Activated CD4-positive, alpha-beta T cell treated with anti-CD3 and anti-CD28 coated beads for 36 hours (primary cell): ENCODE results near the gene TARS3. TPM values are rescaled to one million over a fixed set of nuclear protein-coding genes. Genes with fewer than 3 reads are reported as not detected.
"Not testable (repeated sequence)": the region's sequence is repeated elsewhere in the genome, so short reads cannot be mapped to it uniquely, and the experiment has no call there.

Experiments
- ATAC-seq: fragments of 200-7000 bp; cut with Tn5 transposase; one replicate; pipeline ENCODE4 v1.10.0; 2021; ENCODE audit warnings: mild to moderate bottlenecking, moderate library complexity
- CTCF ChIA-PET: fragments of 350-600 bp; sonication (Branson Sonifier 250); formaldehyde crosslinking; loops from one replicate; lab custom pipeline; 2021; ENCODE audit warnings: antibody characterized with exemption; lab: Charles Lee
- POLR2A ChIA-PET: fragments of 350-600 bp; sonication (Branson Sonifier 250); formaldehyde crosslinking; loops from one replicate; lab custom pipeline; 2021; ENCODE audit warnings: antibody characterized with exemption, inconsistent platforms; lab: Charles Lee
- DNase-seq: peaks from one replicate; pipeline ENCODE4 v3.0.0-alpha.2; 2020
- H3K27ac Mint-ChIP-seq: one replicate; pipeline ENCODE4 v1.8.0; 2021; ENCODE audit warnings: mixed read lengths
- H3K27me3 Mint-ChIP-seq: one replicate; pipeline ENCODE4 v1.8.0; 2021; ENCODE audit warnings: mixed read lengths
- H3K36me3 Mint-ChIP-seq: one replicate; pipeline ENCODE4 v1.8.0; 2021; ENCODE audit warnings: low read depth, mixed read lengths
- H3K4me1 Mint-ChIP-seq: one replicate; pipeline ENCODE4 v1.8.0; 2021; ENCODE audit warnings: mixed read lengths
- H3K4me3 Mint-ChIP-seq: one replicate; pipeline ENCODE4 v1.8.0; 2021; ENCODE audit warnings: mild to moderate bottlenecking, moderate library complexity, mixed read lengths
- H3K9me3 Mint-ChIP-seq: one replicate; pipeline ENCODE4 v1.8.0; 2021; ENCODE audit warnings: low read depth, mixed read lengths
- intact Hi-C, 2 experiments: fragments of 100-400 bp; cut with DNase I in 1 of 2; cut with micrococcal nuclease in 1 of 2; formaldehyde crosslinking; loops; one replicate each; pipeline versions ENCODE4 v1.14.2 to v1.15.1; 2022 to 2024; cut with DNase I, micrococcal nuclease
- total RNA-seq, 2 experiments: library from RNA; stranded (reverse); gene quantifications; one replicate each; pipeline ENCODE4 v1.2.3, GENCODE V29; 2021

The TARS3 gene
- 10 to 100 TPM in 1 of 2 experiments, 1 to 10 TPM in 1; 9.3 to 10.3 TPM for total RNA-seq

- ChIA-PET POLR2A (interaction anchor here (0.6 to 1.8 kb wide), 2 partner anchors 22 to 74 kb away, joined by 3 to 8 read pairs; no protein-coding TSS in a partner anchor), CTCF (no interaction called here)
- no peaks in the 10 kb centered on the region for H3K27me3 Mint-ChIP-seq
- H3K4me3 Mint-ChIP-seq: peak within 1 kb of the TSS; percentile 78
- ATAC-seq (peak; percentile 93), DNase-seq (peak; percentile 98)
- intact Hi-C loops: loop anchor here (1.0 to 10.0 kb wide), 10 partner anchors 17 to 1122 kb away; partner anchors contain the start of genes SNRPA1 (in 2 of the 2), TM2D3 (in 2 of the 2), ASB7 (in 1 of the 2) and LINS1 (in 1 of the 2)
- peaks cover 17% of the 10 kb centered on the region for H3K4me1 Mint-ChIP-seq
- peaks cover 2% of the 10 kb centered on the region for H3K9me3 Mint-ChIP-seq
- peaks cover 25% of the 10 kb centered on the region for H3K36me3 Mint-ChIP-seq
- peak within 1 kb of the TSS; percentile 86 for H3K27ac Mint-ChIP-seq
Observed at GRCh38 chr15:101723874-101724674, at the start of gene TARS3. Gene TARS3, minus strand, starts transcription at chr15:101724473. Its CDS starts 86 bp downstream, at chr15:101724387.

GRCh38 chr15:101773496-101774100, 49.3 kb upstream of the TARS3 start:
- Mint-ChIP-seq H3K27ac (no peak overlapping the region), H3K36me3 (no peaks in the 10 kb centered on the region), H3K9me3 (no peaks in the 10 kb centered on the region), H3K27me3 (no peaks in the 10 kb centered on the region), H3K4me3 (no peak overlapping the region), H3K4me1 (no peaks in the 10 kb centered on the region)
- ChIA-PET POLR2A (no interaction called here), CTCF (no interaction called here)
- intact Hi-C loops: no loop called here
- no peak for ATAC-seq
- peak; percentile 42 for DNase-seq

GRCh38 chr15:101772921-101773320, 48.6 kb upstream of the TARS3 start:
- ChIA-PET POLR2A (no interaction called here), CTCF (no interaction called here)
- DNase-seq (no peak), ATAC-seq (no peak)
- intact Hi-C loops: no loop called here
- Mint-ChIP-seq H3K4me3 (no peak overlapping the region), H3K36me3 (no peaks in the 10 kb centered on the region), H3K9me3 (no peaks in the 10 kb centered on the region), H3K27me3 (no peaks in the 10 kb centered on the region), H3K4me1 (no peaks in the 10 kb centered on the region), H3K27ac (no peak overlapping the region)

GRCh38 chr15:101767083-101767640, 42.9 kb upstream of the TARS3 start:
- ATAC-seq, DNase-seq, H3K36me3 Mint-ChIP-seq, H3K4me1 Mint-ChIP-seq, H3K9me3 Mint-ChIP-seq, H3K27ac Mint-ChIP-seq, H3K27me3 Mint-ChIP-seq, H3K4me3 Mint-ChIP-seq, intact Hi-C loops, POLR2A ChIA-PET, CTCF ChIA-PET: not testable (repeated sequence)

GRCh38 chr15:101765772-101766456, 41.6 kb upstream of the TARS3 start:
- Mint-ChIP-seq H3K27ac (no peak overlapping the region), H3K27me3 (no peaks in the 10 kb centered on the region), H3K36me3 (no peaks in the 10 kb centered on the region), H3K4me3 (no peak overlapping the region), H3K4me1 (no peaks in the 10 kb centered on the region), H3K9me3 (no peaks in the 10 kb centered on the region)
- ChIA-PET CTCF (interaction anchor here (1.1 kb wide), 1 partner anchor 1968 kb away, joined by 3 read pairs; no protein-coding TSS in a partner anchor), POLR2A (no interaction called here)
- intact Hi-C loops: no loop called here
- no peak for DNase-seq
- no peak for ATAC-seq

- H3K4me3 Mint-ChIP-seq, H3K4me1 Mint-ChIP-seq, H3K36me3 Mint-ChIP-seq, H3K27me3 Mint-ChIP-seq, DNase-seq, CTCF ChIA-PET, intact Hi-C loops, H3K27ac Mint-ChIP-seq, H3K9me3 Mint-ChIP-seq, POLR2A ChIA-PET, ATAC-seq: not testable (repeated sequence)
Observed at GRCh38 chr15:101765340-101765671, 41.0 kb upstream of the TARS3 start.

- intact Hi-C loops, ATAC-seq, H3K27me3 Mint-ChIP-seq, H3K4me3 Mint-ChIP-seq, H3K4me1 Mint-ChIP-seq, H3K9me3 Mint-ChIP-seq, H3K36me3 Mint-ChIP-seq, POLR2A ChIA-PET, CTCF ChIA-PET, H3K27ac Mint-ChIP-seq, DNase-seq: not testable (repeated sequence)
Observed at GRCh38 chr15:101764669-101765339, 40.5 kb upstream of the TARS3 start.

GRCh38 chr15:101746716-101747082, 22.4 kb upstream of the TARS3 start:
- H3K27ac Mint-ChIP-seq: peak overlapping the region; percentile 58

GRCh38 chr15:101734837-101735236, 10.6 kb upstream of the TARS3 start:
- POLR2A ChIA-PET, H3K4me3 Mint-ChIP-seq, H3K27me3 Mint-ChIP-seq, ATAC-seq, H3K27ac Mint-ChIP-seq, H3K9me3 Mint-ChIP-seq, intact Hi-C loops, DNase-seq, H3K36me3 Mint-ChIP-seq, H3K4me1 Mint-ChIP-seq: not testable (repeated sequence)
- CTCF ChIA-PET: interaction anchor here (0.8 kb wide), 1 partner anchor 12 kb away, joined by 3 read pairs; no protein-coding TSS in a partner anchor

More at GRCh38 chr15:101746716-101747082, 22.4 kb upstream of the TARS3 start:
- POLR2A ChIA-PET: interaction anchor here (0.7 to 0.8 kb wide), 3 partner anchors 21 to 541 kb away, joined by 3 read pairs; no protein-coding TSS in a partner anchor
- H3K4me1 Mint-ChIP-seq: peaks cover 16% of the 10 kb centered on the region
- H3K36me3 Mint-ChIP-seq, DNase-seq, H3K9me3 Mint-ChIP-seq, CTCF ChIA-PET, H3K27me3 Mint-ChIP-seq: not testable (repeated sequence)
- peak; percentile 16 for ATAC-seq
- peak overlapping the region; percentile 73 for H3K4me3 Mint-ChIP-seq
- intact Hi-C loops: loop anchor here in 1 of 2 experiments (1.0 to 2.0 kb wide), 2 partner anchors 22 to 94 kb away; partner anchors contain the start of genes TARS3 and TM2D3

GRCh38 chr15:101733545-101733944, 9.3 kb upstream of the TARS3 start:
- POLR2A ChIA-PET: no interaction called here
- Mint-ChIP-seq H3K27me3 (no peaks in the 10 kb centered on the region), H3K4me3 (no peak overlapping the region), H3K4me1 (no peaks in the 10 kb centered on the region), H3K36me3 (no peaks in the 10 kb centered on the region), H3K9me3 (no peaks in the 10 kb centered on the region), H3K27ac (no peak overlapping the region)
- intact Hi-C loops: no loop called here
- CTCF ChIA-PET: no interaction called here
- DNase-seq (no peak), ATAC-seq (no peak)

- Mint-ChIP-seq H3K27me3 (no peaks in the 10 kb centered on the region), H3K4me3 (no peak overlapping the region), H3K4me1 (no peaks in the 10 kb centered on the region), H3K36me3 (no peaks in the 10 kb centered on the region), H3K27ac (no peak overlapping the region), H3K9me3 (no peaks in the 10 kb centered on the region)
- intact Hi-C loops: no loop called here
- ATAC-seq (no peak), DNase-seq (no peak)
- ChIA-PET POLR2A (no interaction called here), CTCF (no interaction called here)
Observed at GRCh38 chr15:101732772-101733171, 8.5 kb upstream of the TARS3 start.
